Adrenal gland (tissue), 5 donors: Measurements from ENCODE around the gene NRXN3.

Experiments used
- POLR2A ChIP-seq, 2 donors: fragments of 450-650 bp; IDR thresholded peaks; one replicate each; pipeline ENCODE4 v1.6.1; 2017; ENCODE audit warnings: antibody characterized with exemption in 2 of 2, mild to moderate bottlenecking in 2 of 2, moderate library complexity in 1 of 2
- TF ChIP-seq, protein P1 (sequence below), 6 experiments: fragments of 450-650 bp in 4 of 6; fragments of 200-600 bp in 2 of 6; sonication (generic) in 1 of 6; IDR thresholded peaks; 1 replicate in 5 of 6; 2 replicates in 1 of 6; pipeline versions ENCODE4 v1.5.1 to v1.8.0; 2016 to 2021; ENCODE audit warnings: antibody characterized with exemption in 6 of 6, mild to moderate bottlenecking in 2 of 6, moderate library complexity in 1 of 6
- donor health status: DM: no; HTN: no; CAD: no.

DNA sequence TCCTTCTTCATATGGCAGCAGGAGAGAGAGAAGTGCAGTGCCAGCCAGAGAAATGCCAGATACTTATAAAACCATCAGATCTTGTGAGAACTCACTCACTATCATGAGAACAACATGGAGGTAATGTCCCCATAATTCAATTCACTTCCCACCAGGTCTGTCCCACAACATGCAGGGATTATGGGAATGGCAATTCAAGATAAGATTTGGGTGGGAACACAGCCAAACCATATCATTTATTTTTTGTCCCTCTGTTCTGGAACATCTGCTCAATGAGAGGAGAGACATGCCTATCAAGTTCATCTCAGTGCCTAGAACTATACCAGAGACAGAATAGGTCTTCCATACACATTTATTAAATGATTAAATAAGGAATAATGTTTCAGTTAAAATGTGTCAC, 543.5 kb downstream of the NRXN3 start:
- TF ChIP-seq POLR2A (IDR thresholded peaks at IDR 0.05) = no peak
- TF ChIP-seq, protein P1, sequence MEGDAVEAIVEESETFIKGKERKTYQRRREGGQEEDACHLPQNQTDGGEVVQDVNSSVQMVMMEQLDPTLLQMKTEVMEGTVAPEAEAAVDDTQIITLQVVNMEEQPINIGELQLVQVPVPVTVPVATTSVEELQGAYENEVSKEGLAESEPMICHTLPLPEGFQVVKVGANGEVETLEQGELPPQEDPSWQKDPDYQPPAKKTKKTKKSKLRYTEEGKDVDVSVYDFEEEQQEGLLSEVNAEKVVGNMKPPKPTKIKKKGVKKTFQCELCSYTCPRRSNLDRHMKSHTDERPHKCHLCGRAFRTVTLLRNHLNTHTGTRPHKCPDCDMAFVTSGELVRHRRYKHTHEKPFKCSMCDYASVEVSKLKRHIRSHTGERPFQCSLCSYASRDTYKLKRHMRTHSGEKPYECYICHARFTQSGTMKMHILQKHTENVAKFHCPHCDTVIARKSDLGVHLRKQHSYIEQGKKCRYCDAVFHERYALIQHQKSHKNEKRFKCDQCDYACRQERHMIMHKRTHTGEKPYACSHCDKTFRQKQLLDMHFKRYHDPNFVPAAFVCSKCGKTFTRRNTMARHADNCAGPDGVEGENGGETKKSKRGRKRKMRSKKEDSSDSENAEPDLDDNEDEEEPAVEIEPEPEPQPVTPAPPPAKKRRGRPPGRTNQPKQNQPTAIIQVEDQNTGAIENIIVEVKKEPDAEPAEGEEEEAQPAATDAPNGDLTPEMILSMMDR (IDR thresholded peaks at IDR 0.05) = no peak
